Measurements from ENCODE around the gene GPRC5B.

GPRC5B gene

GRCh38 chr16:19871721-19872120 is 12.9 kb downstream of the GPRC5B start:
- no peak for DNase-seq (ENCODE audit: low read depth)

- DNase-seq (ENCODE audit: low read depth) = no peak
These were observed 16.2 kb downstream of the GPRC5B start for GRCh38 chr16:19868421-19868820.

- DNase-seq (ENCODE audit: low read depth) = no peak
These were observed 20.1 kb downstream of the GPRC5B start for GRCh38 chr16:19864566-19864965.

- no peak for DNase-seq (ENCODE audit: low read depth)
These were observed 20.7 kb downstream of the GPRC5B start for GRCh38 chr16:19863990-19864389.

- no peak for DNase-seq (ENCODE audit: low read depth)
These were observed 22.8 kb downstream of the GPRC5B start for GRCh38 chr16:19861811-19862327.

- DNase-seq (ENCODE audit: low read depth) = no peak
These were observed 23.5 kb downstream of the GPRC5B start for GRCh38 chr16:19861133-19861532.

- DNase-seq (ENCODE audit: low read depth) = no peak
These were observed 24.2 kb downstream of the GPRC5B start for GRCh38 chr16:19860166-19861041.

- no peak for DNase-seq (ENCODE audit: low read depth)
These were observed 25.0 kb downstream of the GPRC5B start for GRCh38 chr16:19859603-19860002.

- no peak for DNase-seq (ENCODE audit: low read depth)
These were observed 25.5 kb downstream of the GPRC5B start for GRCh38 chr16:19859166-19859565.

- DNase-seq (ENCODE audit: low read depth) = no peak
These were observed 26.2 kb downstream of the GPRC5B start for GRCh38 chr16:19858340-19859018.

- DNase-seq (ENCODE audit: low read depth) = no peak
These were observed 26.9 kb downstream of the GPRC5B start for GRCh38 chr16:19857593-19858339.

- no peak for DNase-seq (ENCODE audit: low read depth)
These were observed 28.5 kb downstream of the GPRC5B start for GRCh38 chr16:19856120-19856519.

- DNase-seq (ENCODE audit: low read depth) = no peak
These were observed 30.1 kb downstream of the GPRC5B start for GRCh38 chr16:19854543-19854876.

GRCh38 chr16:19853742-19854542 is 30.7 kb downstream of the GPRC5B start:
- DNase-seq (ENCODE audit: low read depth) = no peak

- no peak for DNase-seq (ENCODE audit: low read depth)
These were observed 31.4 kb downstream of the GPRC5B start for GRCh38 chr16:19853132-19853741.

GRCh38 chr16:19851476-19851875 is 33.2 kb downstream of the GPRC5B start:
- DNase-seq (ENCODE audit: low read depth) = no peak

- DNase-seq (ENCODE audit: low read depth) = no peak
These were observed 34.4 kb downstream of the GPRC5B start for GRCh38 chr16:19850131-19850817.

GRCh38 chr16:19848756-19849155 is 35.9 kb downstream of the GPRC5B start:
- DNase-seq (ENCODE audit: low read depth) = no peak

GRCh38 chr16:19846436-19846835 is 38.2 kb downstream of the GPRC5B start:
- DNase-seq (ENCODE audit: low read depth) = no peak

GRCh38 chr16:19844945-19845641 is 39.6 kb downstream of the GPRC5B start:
- DNase-seq (ENCODE audit: low read depth) = no peak
